Measurements from ENCODE around the gene FHIT. TPM values are rescaled to one million over a fixed set of nuclear protein-coding genes. Genes with fewer than 3 reads are reported as not detected.

FHIT gene
- polyA plus RNA-seq, 1 of the 3 experiments (the other 2 are of a cell fraction): 0.41 TPM

- Histone ChIP-seq H3K4me1 (ENCODE audit: control insufficient read depth in 1 of 2, insufficient read depth in 2 of 2, low read depth in 1 of 2, low read length in 1 of 2) (peaks cover 0 to 25% of the 10 kb centered on the region in 2 experiments; a peak in 3 of 4 replicates), H3K27me3 (ENCODE audit: insufficient read depth) (no peaks in the 10 kb centered on the region), H3K4me2 (no peak overlapping the region), H3F3A (replicated peaks; ENCODE audit: insufficient read depth) (peaks cover 24% of the 10 kb centered on the region), H3K79me2 (ENCODE audit: insufficient read depth) (no peaks in the 10 kb centered on the region), H2AFZ (ENCODE audit: low read depth) (no peak overlapping the region), H3K27ac (ENCODE audit: low read depth in 2 of 2, low read length in 1 of 2) (no peak overlapping the region; a peak in 1 of 4 replicates), H4K20me1 (ENCODE audit: insufficient read depth) (no peaks in the 10 kb centered on the region), H3K36me3 (replicated peaks in 1 of 2; ENCODE audit: control insufficient read depth in 1 of 2, insufficient read depth in 2 of 2, low read length in 1 of 2) (no peaks in the 10 kb centered on the region), H3K9me2 (no peaks in the 10 kb centered on the region), H3K4me3 (ENCODE audit: low read depth in 2 of 2, low read length in 1 of 2) (no peak overlapping the region), H3K9ac (no peak overlapping the region), H3K9me3 (no peaks in the 10 kb centered on the region)
- 73% methylated on average over 3 of the region's 3 CpGs for WGBS (ENCODE audit: low lambda C conversion rate)
- CTCF ChIA-PET: interaction anchor here (0.5 kb wide), 1 partner anchor 760 kb away, joined by 3 read pairs; no protein-coding TSS in a partner anchor
- DNase-seq: no peak
- TF ChIP-seq FOXM1 (IDR thresholded peaks at IDR 0.05; ENCODE audit: low read depth) (no peak), TEAD4 (IDR thresholded peaks at IDR 0.05; ENCODE audit: borderline replicate concordance, insufficient read depth) (no peak), SIN3A (IDR thresholded peaks at IDR 0.05; ENCODE audit: borderline replicate concordance, low read depth, low read length) (no peak), FOSL2 (IDR thresholded peaks at IDR 0.05; ENCODE audit: borderline replicate concordance, low read depth) (no peak), JUND (IDR thresholded peaks at IDR 0.05) (no peak), TCF12 (IDR thresholded peaks at IDR 0.05) (no peak), EP300 (IDR thresholded peaks at IDR 0.05; ENCODE audit: borderline replicate concordance in 1 of 2, low read depth in 1 of 2, low read length in 1 of 2) (no peak), MEF2A (IDR thresholded peaks at IDR 0.05; ENCODE audit: borderline replicate concordance, low read depth) (no peak), TAF1 (IDR thresholded peaks at IDR 0.05; ENCODE audit: borderline replicate concordance, low read depth, low read length) (no peak), MXI1 (IDR thresholded peaks at IDR 0.05; ENCODE audit: low read depth, low read length) (no peak), RCOR1 (IDR thresholded peaks at IDR 0.05; ENCODE audit: low read length) (no peak), CTCF (IDR thresholded peaks at IDR 0.05) (no peak), RXRA (IDR thresholded peaks at IDR 0.05; ENCODE audit: borderline replicate concordance, low read depth) (no peak), USF1 (IDR thresholded peaks at IDR 0.05; ENCODE audit: borderline replicate concordance, low read depth) (no peak), ZBTB33 (IDR thresholded peaks at IDR 0.05; ENCODE audit: borderline replicate concordance, low read depth) (no peak), SMC3 (IDR thresholded peaks at IDR 0.05; ENCODE audit: low read depth, low read length) (no peak), POLR2AphosphoS5 (IDR thresholded peaks at IDR 0.05; ENCODE audit: low read depth, low read length) (no peak), GABPA (IDR thresholded peaks at IDR 0.05; ENCODE audit: low read depth) (no peak)
- POLR2A ChIA-PET: no interaction called here
Observed at GRCh38 chr3:60703008-60703407, 548.2 kb downstream of the FHIT start.
